A673 (cell line): ENCODE measurements around the gene ZNF592.

Source experiments
- EZH2 ChIP-seq: fragments of 200-600 bp; sonication (generic); IDR thresholded peaks from 2 replicates; pipeline ENCODE4 v1.6.1; 2017; ENCODE audit warnings: borderline replicate concordance, low read depth, mild to moderate bottlenecking, mixed read lengths, antibody characterized with exemption, low read length; ENCODE audit not compliant: poor library complexity, severe bottlenecking
- TF ChIP-seq, protein P1 (sequence below): fragments of 300-800, 200-600 bp; sonication (generic); conservative IDR thresholded peaks from 2 replicates; pipeline ENCODE4 v1.5.1; 2017; ENCODE audit warnings: low read depth, mild to moderate bottlenecking, antibody characterized with exemption, low read length, moderate library complexity, mixed read lengths

DNA sequence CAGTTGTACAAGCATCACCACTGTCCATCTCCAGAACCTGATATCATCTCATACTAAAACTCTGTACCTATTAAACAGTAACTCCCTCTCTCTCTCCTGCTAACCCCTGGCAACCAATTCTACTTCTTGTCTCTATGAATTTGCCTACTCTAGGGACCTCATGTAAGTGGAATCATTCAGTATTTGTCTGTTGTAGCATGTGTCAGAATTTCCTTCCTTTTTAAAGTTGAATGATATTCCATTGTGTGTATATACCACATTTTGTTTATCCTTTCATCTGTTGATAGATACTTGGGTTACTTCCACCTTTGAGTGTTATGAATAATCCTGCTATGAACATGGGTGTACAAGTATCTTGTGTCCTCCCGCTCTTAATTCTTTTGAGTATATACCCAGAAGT, 16.6 kb downstream of the ZNF592 start:
- TF ChIP-seq, protein P1, sequence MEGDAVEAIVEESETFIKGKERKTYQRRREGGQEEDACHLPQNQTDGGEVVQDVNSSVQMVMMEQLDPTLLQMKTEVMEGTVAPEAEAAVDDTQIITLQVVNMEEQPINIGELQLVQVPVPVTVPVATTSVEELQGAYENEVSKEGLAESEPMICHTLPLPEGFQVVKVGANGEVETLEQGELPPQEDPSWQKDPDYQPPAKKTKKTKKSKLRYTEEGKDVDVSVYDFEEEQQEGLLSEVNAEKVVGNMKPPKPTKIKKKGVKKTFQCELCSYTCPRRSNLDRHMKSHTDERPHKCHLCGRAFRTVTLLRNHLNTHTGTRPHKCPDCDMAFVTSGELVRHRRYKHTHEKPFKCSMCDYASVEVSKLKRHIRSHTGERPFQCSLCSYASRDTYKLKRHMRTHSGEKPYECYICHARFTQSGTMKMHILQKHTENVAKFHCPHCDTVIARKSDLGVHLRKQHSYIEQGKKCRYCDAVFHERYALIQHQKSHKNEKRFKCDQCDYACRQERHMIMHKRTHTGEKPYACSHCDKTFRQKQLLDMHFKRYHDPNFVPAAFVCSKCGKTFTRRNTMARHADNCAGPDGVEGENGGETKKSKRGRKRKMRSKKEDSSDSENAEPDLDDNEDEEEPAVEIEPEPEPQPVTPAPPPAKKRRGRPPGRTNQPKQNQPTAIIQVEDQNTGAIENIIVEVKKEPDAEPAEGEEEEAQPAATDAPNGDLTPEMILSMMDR: no peak
- TF ChIP-seq EZH2: no peak
